Vagina (tissue), 2 donors: ENCODE data around the gene EPAS1. TPM values are rescaled to one million over a fixed set of nuclear protein-coding genes. Genes with fewer than 3 reads are reported as not detected.
A peak's percentile ranks its signal among the peaks of the same experiment; 100 is the strongest.

Experiments
- DNase-seq, 2 donors: peaks; one replicate each; pipeline ENCODE4 v3.0.0-alpha.2; 2017; ENCODE audit errors: extremely low spot score in 2 of 2
- H3K27ac ChIP-seq: fragments of 200-600 bp; sonication (generic); one replicate; pipeline ENCODE4 v1.5.1; 2019
- H3K27me3 ChIP-seq: fragments of 200-600 bp; sonication (generic); one replicate; pipeline ENCODE4 v1.5.1; 2019
- H3K36me3 ChIP-seq, 2 donors: fragments of 200-600 bp; sonication (generic); one replicate each; pipeline ENCODE4 v1.5.1; 2017 to 2019
- H3K4me1 ChIP-seq: fragments of 200-600 bp; sonication (generic); one replicate; pipeline ENCODE4 v1.5.1; 2019
- H3K4me3 ChIP-seq, 2 donors: fragments of 200-600 bp; sonication (generic); 1 replicate in 1 of 2; 2 replicates in 1 of 2; pipeline ENCODE4 v1.5.1; 2016 to 2019
- H3K9me3 ChIP-seq: fragments of 200-600 bp; sonication (generic); one replicate; pipeline ENCODE4 v1.5.1; 2019
- POLR2A ChIP-seq, 2 donors: fragments of 450-650 bp; IDR thresholded peaks; one replicate each; pipeline ENCODE4 v1.6.1; 2017; ENCODE audit warnings: antibody characterized with exemption in 2 of 2, mild to moderate bottlenecking in 2 of 2, moderate library complexity in 2 of 2
- POLR2AphosphoS5 ChIP-seq, 2 donors: sonication (generic); formaldehyde crosslinking; IDR thresholded peaks; one replicate each; pipeline ENCODE4 v1.9.0; 2017; ENCODE audit warnings: antibody characterized with exemption in 2 of 2, mild to moderate bottlenecking in 2 of 2, low read depth in 1 of 2; ENCODE audit not compliant: insufficient read depth in 1 of 2
- intact Hi-C: fragments of 100-400 bp; cut with DNase I; formaldehyde crosslinking; loops from one replicate; pipeline ENCODE4 v1.15.1; 2023
- total RNA-seq: library from RNA; depleted of rRNA; stranded (reverse); fragments of >200 nt; gene quantifications from one replicate; pipeline ENCODE4 v1.2.3, GENCODE V29; 2016
- TF ChIP-seq, protein P1 (sequence below), 3 experiments: fragments of 450-650 bp in 2 of 3; fragments of 200-600 bp in 1 of 3; sonication (generic) in 1 of 3; IDR thresholded peaks; one replicate each; pipeline ENCODE4 v1.5.1; 2017 to 2019; ENCODE audit warnings: antibody characterized with exemption in 3 of 3, mild to moderate bottlenecking in 2 of 3, moderate library complexity in 2 of 3

EPAS1 gene
- total RNA-seq, 1 donor from 2014 or later: 222 TPM

- no peak overlapping the region for H3K4me3 ChIP-seq
- H3K27me3 ChIP-seq: no peaks in the 10 kb centered on the region
- H3K9me3 ChIP-seq: no peaks in the 10 kb centered on the region
- DNase-seq: no peak
- peaks cover 41% of the 10 kb centered on the region for H3K4me1 ChIP-seq
- H3K36me3 ChIP-seq: no peaks in the 10 kb centered on the region
- TF ChIP-seq, protein P1, sequence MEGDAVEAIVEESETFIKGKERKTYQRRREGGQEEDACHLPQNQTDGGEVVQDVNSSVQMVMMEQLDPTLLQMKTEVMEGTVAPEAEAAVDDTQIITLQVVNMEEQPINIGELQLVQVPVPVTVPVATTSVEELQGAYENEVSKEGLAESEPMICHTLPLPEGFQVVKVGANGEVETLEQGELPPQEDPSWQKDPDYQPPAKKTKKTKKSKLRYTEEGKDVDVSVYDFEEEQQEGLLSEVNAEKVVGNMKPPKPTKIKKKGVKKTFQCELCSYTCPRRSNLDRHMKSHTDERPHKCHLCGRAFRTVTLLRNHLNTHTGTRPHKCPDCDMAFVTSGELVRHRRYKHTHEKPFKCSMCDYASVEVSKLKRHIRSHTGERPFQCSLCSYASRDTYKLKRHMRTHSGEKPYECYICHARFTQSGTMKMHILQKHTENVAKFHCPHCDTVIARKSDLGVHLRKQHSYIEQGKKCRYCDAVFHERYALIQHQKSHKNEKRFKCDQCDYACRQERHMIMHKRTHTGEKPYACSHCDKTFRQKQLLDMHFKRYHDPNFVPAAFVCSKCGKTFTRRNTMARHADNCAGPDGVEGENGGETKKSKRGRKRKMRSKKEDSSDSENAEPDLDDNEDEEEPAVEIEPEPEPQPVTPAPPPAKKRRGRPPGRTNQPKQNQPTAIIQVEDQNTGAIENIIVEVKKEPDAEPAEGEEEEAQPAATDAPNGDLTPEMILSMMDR (IDR thresholded peaks at IDR 0.05): no peak
- no peak for TF ChIP-seq POLR2A (IDR thresholded peaks at IDR 0.05)
- TF ChIP-seq POLR2AphosphoS5 (IDR thresholded peaks at IDR 0.05; ENCODE audit: insufficient read depth in 1 of 2, low read depth in 1 of 2): no peak
- intact Hi-C loops: no loop called here
- H3K27ac ChIP-seq: no peak overlapping the region
Observed at GRCh38 chr2:46254474-46254873, 42.7 kb upstream of the EPAS1 start.

GRCh38 chr2:46256563-46257142 lies 40.6 kb upstream of the EPAS1 start:
- Histone ChIP-seq H3K4me1 (peaks cover 50% of the 10 kb centered on the region), H3K27ac (no peak overlapping the region), H3K4me3 (no peak overlapping the region), H3K9me3 (no peaks in the 10 kb centered on the region), H3K36me3 (no peaks in the 10 kb centered on the region), H3K27me3 (no peaks in the 10 kb centered on the region)
- TF ChIP-seq, protein P1 (IDR thresholded peaks at IDR 0.05): no peak
- TF ChIP-seq POLR2A (IDR thresholded peaks at IDR 0.05): no peak
- TF ChIP-seq POLR2AphosphoS5 (IDR thresholded peaks at IDR 0.05; ENCODE audit: insufficient read depth in 1 of 2, low read depth in 1 of 2): no peak
- intact Hi-C loops: no loop called here
- no peak for DNase-seq

DNA sequence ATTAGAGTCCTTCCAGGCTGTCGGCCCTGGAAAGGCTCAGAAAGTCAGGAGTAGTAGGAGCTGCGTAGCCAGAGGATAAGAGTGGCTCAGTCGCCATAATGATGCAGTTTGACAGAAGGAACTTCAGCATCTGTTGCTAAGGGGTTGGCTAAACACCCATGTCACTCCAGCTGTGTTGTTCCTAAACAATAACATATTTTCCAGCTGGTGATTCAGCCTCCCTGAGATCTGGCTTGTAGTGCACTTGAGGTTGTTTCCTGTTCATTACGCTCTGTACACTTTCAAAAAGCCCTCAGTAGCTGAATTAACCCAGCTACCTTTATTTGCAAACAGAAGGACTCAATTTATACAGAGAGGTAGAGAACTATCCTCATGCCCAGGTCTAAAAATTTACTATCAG lies 39.7 kb upstream of the EPAS1 start:
- Histone ChIP-seq H3K36me3 (no peaks in the 10 kb centered on the region), H3K4me3 (no peak overlapping the region), H3K27ac (no peak overlapping the region), H3K9me3 (no peaks in the 10 kb centered on the region), H3K4me1 (peaks cover 42% of the 10 kb centered on the region), H3K27me3 (no peaks in the 10 kb centered on the region)
- DNase-seq: no peak
- TF ChIP-seq, protein P1 (IDR thresholded peaks at IDR 0.05): no peak
- no peak for TF ChIP-seq POLR2A (IDR thresholded peaks at IDR 0.05)
- intact Hi-C loops: no loop called here

- TF ChIP-seq, protein P1 (IDR thresholded peaks at IDR 0.05): no peak
- TF ChIP-seq POLR2AphosphoS5 (IDR thresholded peaks at IDR 0.05; ENCODE audit: insufficient read depth in 1 of 2, low read depth in 1 of 2) (no peak), POLR2A (IDR thresholded peaks at IDR 0.05) (no peak)
- H3K36me3 ChIP-seq: no peaks in the 10 kb centered on the region
- H3K4me1 ChIP-seq: peaks cover 37% of the 10 kb centered on the region
- intact Hi-C loops: no loop called here
- DNase-seq: no peak
- no peaks in the 10 kb centered on the region for H3K9me3 ChIP-seq
- H3K27me3 ChIP-seq: no peaks in the 10 kb centered on the region
- no peak overlapping the region for H3K4me3 ChIP-seq
- H3K27ac ChIP-seq: no peak overlapping the region
Observed at GRCh38 chr2:46257980-46258379, 39.2 kb upstream of the EPAS1 start.

DNA sequence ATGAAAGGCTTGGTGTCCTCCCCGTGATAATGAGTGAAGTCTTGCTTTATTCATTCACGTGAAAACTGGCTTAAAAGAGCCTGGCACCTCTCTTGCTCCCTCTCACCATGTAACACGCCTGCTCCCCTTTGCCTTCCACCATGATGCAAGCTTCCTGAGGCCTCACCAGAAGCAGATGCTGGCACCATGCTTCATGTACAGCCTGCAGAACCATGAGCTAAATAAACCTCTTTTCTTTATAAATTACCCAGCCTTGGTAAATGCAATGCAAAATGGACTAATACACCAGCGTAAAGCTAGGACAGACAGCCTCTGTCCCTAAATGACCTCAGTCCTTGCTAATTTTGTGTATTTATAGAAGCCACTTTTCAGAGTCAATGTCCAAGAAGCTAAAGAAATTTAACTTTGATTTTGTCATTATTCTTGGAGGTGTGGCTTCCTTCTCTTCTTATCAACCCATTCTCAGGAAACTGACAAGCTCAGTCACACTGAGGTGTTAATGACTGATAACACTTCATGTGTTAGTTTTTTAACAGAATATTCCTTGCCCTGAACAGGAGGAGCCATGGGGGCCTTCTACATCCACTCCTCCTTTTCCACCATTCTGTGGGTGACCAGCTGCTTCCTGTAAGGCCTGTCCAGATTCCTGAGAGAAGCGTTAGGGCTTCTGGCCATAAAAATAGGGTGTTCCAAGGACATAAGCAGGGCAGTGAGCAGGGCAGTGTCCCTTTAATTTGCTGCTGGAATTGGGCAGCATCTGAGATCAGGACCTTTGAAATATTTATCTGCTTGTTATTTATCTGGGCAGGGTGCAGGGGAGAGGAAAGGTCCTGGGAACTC lies 38.0 kb upstream of the EPAS1 start:
- intact Hi-C loops: no loop called here
- no peaks in the 10 kb centered on the region for H3K9me3 ChIP-seq
- H3K4me1 ChIP-seq: peaks cover 32% of the 10 kb centered on the region
- H3K27me3 ChIP-seq: no peaks in the 10 kb centered on the region
- no peak overlapping the region for H3K4me3 ChIP-seq
- peak overlapping the region; percentile 45 for H3K27ac ChIP-seq
- no peaks in the 10 kb centered on the region for H3K36me3 ChIP-seq
- no peak for TF ChIP-seq POLR2A (IDR thresholded peaks at IDR 0.05)
- TF ChIP-seq, protein P1 (IDR thresholded peaks at IDR 0.05): no peak
- no peak for TF ChIP-seq POLR2AphosphoS5 (IDR thresholded peaks at IDR 0.05; ENCODE audit: insufficient read depth in 1 of 2, low read depth in 1 of 2)
- DNase-seq: no peak
